ENCODE measurements around the gene PSMG3. TPM values are rescaled to one million over a fixed set of nuclear protein-coding genes. Genes with fewer than 3 reads are reported as not detected.

Gene PSMG3
- total RNA-seq, 2 experiments from 2014 or later: 13.3 to 13.8 TPM

DNA sequence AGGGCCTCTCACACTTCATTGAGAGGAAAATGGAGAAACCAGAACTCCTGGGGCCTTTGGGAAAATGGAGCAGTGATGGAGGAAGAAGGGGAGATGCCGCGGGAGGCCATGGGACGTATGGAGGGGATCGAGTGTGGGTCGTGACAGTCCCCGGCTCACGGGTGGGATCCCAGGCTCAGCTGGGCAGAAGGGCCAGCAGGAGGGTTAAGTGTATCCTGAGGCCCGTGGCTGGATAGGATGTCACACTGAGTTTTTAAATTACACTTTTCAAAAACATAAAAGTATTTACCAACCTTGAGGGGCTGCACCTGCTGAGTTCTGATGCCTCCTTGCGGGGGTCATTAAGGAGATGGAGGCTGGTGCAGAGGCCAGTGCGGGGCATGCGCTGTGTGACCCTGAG is 28.0 kb upstream of the PSMG3 start:
- Mint-ChIP-seq H3K4me3 (no peak overlapping the region), H3K36me3 (ENCODE audit: low read depth) (no peaks in the 10 kb centered on the region)

DNA sequence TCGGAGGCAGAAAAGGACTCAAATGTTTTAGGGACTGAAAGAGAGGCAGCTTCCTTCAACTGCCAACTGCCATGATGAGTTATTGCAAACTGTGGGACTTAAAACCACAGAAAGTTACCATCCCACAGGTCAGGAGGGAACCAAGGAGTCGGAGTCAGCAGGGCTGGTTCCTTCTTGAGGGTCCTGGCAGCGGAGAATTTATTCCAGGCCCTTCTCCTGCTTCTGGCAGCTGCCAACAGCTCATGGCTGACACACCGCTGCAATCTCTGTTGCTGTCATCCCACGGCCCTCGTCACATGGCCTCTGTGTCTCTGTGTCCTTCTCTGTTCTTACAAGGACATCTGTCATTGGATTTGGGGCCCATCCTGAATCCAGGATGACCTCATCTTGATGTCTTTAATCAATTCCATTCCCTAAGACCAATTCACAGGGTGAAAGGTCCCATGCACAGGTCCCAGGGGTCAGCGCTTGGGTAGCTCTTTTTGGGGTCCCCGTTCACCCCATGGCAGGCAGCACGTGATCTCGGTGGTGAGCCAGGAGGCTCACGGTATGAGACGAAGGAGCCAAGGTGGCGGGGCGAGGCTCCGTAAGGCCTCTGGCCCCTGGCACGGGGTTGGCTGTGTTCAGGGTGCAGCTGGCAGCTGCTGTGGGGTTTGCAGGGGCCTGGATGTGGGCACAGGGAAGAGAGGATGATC is 27.4 kb upstream of the PSMG3 start:
- TF ChIP-seq, protein P1, sequence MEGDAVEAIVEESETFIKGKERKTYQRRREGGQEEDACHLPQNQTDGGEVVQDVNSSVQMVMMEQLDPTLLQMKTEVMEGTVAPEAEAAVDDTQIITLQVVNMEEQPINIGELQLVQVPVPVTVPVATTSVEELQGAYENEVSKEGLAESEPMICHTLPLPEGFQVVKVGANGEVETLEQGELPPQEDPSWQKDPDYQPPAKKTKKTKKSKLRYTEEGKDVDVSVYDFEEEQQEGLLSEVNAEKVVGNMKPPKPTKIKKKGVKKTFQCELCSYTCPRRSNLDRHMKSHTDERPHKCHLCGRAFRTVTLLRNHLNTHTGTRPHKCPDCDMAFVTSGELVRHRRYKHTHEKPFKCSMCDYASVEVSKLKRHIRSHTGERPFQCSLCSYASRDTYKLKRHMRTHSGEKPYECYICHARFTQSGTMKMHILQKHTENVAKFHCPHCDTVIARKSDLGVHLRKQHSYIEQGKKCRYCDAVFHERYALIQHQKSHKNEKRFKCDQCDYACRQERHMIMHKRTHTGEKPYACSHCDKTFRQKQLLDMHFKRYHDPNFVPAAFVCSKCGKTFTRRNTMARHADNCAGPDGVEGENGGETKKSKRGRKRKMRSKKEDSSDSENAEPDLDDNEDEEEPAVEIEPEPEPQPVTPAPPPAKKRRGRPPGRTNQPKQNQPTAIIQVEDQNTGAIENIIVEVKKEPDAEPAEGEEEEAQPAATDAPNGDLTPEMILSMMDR (IDR thresholded peaks at IDR 0.05): no peak
- intact Hi-C loops (cut with DNase I, micrococcal nuclease): no loop called here
- Histone ChIP-seq H3K36me3 (ENCODE audit: insufficient read depth, low read length) (no peaks in the 10 kb centered on the region), H3K4me3 (ENCODE audit: low read length) (no peak overlapping the region), H3K9me3 (ENCODE audit: control insufficient read depth in 1 of 2, insufficient read depth in 1 of 2, low read length in 2 of 2) (peaks cover 0 to 14% of the 10 kb centered on the region in 2 experiments), H3K4me1 (ENCODE audit: insufficient read depth, low read length) (peaks cover 15% of the 10 kb centered on the region), H3K27me3 (ENCODE audit: control insufficient read depth in 1 of 2, insufficient read depth in 2 of 2, low read length in 2 of 2) (peaks cover 14 to 18% of the 10 kb centered on the region in 2 experiments), H3K27ac (ENCODE audit: low read depth in 1 of 2, low read length in 2 of 2) (no peak overlapping the region)
- DNase-seq: no peak
- CTCF ChIA-PET: no interaction called here
- POLR2A ChIA-PET: no interaction called here
- Mint-ChIP-seq H3K27ac (no peak overlapping the region), H3K4me3 (no peak overlapping the region), H3K27me3 (peaks cover 22% of the 10 kb centered on the region), H3K9me3 (no peaks in the 10 kb centered on the region), H3K4me1 (ENCODE audit: low read depth) (peaks cover 10% of the 10 kb centered on the region), H3K36me3 (ENCODE audit: low read depth) (no peaks in the 10 kb centered on the region)
- no peak for ATAC-seq (ENCODE audit: poor library complexity)

More for the DNA sequence above, 28.0 kb upstream of the PSMG3 start:
- peaks cover 9 to 13% of the 10 kb centered on the region in 2 experiments for H3K27me3 ChIP-seq (ENCODE audit: control insufficient read depth in 1 of 2, insufficient read depth in 2 of 2, low read length in 2 of 2)
- no peak overlapping the region for H3K27ac ChIP-seq (ENCODE audit: low read depth in 1 of 2, low read length in 2 of 2)
- Mint-ChIP-seq H3K27ac (no peak overlapping the region), H3K27me3 (peaks cover 16% of the 10 kb centered on the region), H3K4me1 (ENCODE audit: low read depth) (peaks cover 5% of the 10 kb centered on the region), H3K9me3 (no peaks in the 10 kb centered on the region)
- no peak overlapping the region for H3K4me3 ChIP-seq (ENCODE audit: low read length)
- no peak for ATAC-seq (ENCODE audit: poor library complexity)
- peaks cover 0 to 10% of the 10 kb centered on the region in 2 experiments for H3K9me3 ChIP-seq (ENCODE audit: control insufficient read depth in 1 of 2, insufficient read depth in 1 of 2, low read length in 2 of 2)
- intact Hi-C loops (cut with DNase I, micrococcal nuclease): no loop called here
- peaks cover 9% of the 10 kb centered on the region for H3K4me1 ChIP-seq (ENCODE audit: insufficient read depth, low read length)
- TF ChIP-seq, protein P1 (IDR thresholded peaks at IDR 0.05): no peak
- H3K36me3 ChIP-seq (ENCODE audit: insufficient read depth, low read length): no peaks in the 10 kb centered on the region
- ChIA-PET CTCF (no interaction called here), POLR2A (no interaction called here)
- no peak for DNase-seq

DNA sequence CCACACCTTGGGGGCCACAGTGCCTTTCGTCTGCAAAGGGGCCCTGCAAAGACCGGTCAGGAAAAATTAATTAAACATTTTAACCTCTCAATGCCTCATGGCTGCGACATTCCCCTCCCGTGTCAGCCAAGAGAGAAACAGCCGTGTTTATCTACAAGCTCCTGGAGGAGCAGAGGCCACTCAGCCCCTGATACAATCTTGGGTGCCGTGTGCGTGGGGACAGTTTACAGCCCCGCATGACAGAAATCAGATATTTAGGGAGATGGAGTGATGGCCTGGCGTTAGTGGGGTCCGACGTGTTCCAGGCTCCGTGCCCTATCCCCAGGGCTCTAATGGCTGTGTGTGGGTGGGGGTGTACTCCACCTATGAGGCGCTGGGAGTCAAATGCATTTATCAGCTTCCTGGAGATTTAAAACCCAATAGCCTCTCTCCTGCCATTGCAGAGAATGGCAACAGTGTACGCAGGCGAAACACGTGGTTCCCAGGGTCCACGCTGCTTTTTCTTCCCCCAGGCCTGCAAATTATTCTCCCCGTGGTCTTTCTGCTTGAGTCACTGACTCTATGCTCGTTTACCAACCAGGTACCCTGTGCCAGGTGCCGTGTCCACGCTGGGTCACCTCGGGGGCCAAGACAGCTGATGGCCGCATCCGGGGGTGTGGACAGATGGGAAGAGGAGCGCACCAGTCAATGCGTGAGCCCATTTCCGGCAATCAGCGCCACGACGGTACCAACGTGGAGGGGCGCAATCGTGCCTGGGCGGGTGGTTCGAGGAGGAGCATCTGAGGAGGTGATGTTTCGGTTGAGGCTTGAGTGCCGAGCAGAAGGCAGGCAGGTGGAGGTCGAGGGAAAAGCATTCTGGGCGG is 26.6 kb upstream of the PSMG3 start:
- POLR2A ChIA-PET: no interaction called here
- Mint-ChIP-seq H3K27ac (no peak overlapping the region), H3K27me3 (peaks cover 30% of the 10 kb centered on the region), H3K4me3 (no peak overlapping the region), H3K4me1 (ENCODE audit: low read depth) (peaks cover 18% of the 10 kb centered on the region), H3K9me3 (no peaks in the 10 kb centered on the region), H3K36me3 (ENCODE audit: low read depth) (no peaks in the 10 kb centered on the region)
- ATAC-seq (ENCODE audit: poor library complexity) (no peak), DNase-seq (no peak)
- TF ChIP-seq, protein P1 (IDR thresholded peaks at IDR 0.05): no peak
- intact Hi-C loops (cut with DNase I, micrococcal nuclease): no loop called here
- Histone ChIP-seq H3K4me1 (ENCODE audit: insufficient read depth, low read length) (peaks cover 23% of the 10 kb centered on the region), H3K27ac (ENCODE audit: low read depth in 1 of 2, low read length in 2 of 2) (no peak overlapping the region), H3K4me3 (ENCODE audit: low read length) (no peak overlapping the region), H3K27me3 (ENCODE audit: control insufficient read depth in 1 of 2, insufficient read depth in 2 of 2, low read length in 2 of 2) (peaks cover 14 to 24% of the 10 kb centered on the region in 2 experiments), H3K9me3 (ENCODE audit: control insufficient read depth in 1 of 2, insufficient read depth in 1 of 2, low read length in 2 of 2) (peaks cover 0 to 19% of the 10 kb centered on the region in 2 experiments), H3K36me3 (ENCODE audit: insufficient read depth, low read length) (no peaks in the 10 kb centered on the region)
- CTCF ChIA-PET: no interaction called here
